CD4-positive, alpha-beta T cell treated with Interleukin-4 for 1 hour (primary cell): ENCODE data around the gene MAP2K6.

Source experiments
- DNase-seq, 2 donors: peaks; one replicate each; pipeline ENCODE4 v3.0.0-alpha.2; 2020 to 2022

MAP2K6 gene

DNA sequence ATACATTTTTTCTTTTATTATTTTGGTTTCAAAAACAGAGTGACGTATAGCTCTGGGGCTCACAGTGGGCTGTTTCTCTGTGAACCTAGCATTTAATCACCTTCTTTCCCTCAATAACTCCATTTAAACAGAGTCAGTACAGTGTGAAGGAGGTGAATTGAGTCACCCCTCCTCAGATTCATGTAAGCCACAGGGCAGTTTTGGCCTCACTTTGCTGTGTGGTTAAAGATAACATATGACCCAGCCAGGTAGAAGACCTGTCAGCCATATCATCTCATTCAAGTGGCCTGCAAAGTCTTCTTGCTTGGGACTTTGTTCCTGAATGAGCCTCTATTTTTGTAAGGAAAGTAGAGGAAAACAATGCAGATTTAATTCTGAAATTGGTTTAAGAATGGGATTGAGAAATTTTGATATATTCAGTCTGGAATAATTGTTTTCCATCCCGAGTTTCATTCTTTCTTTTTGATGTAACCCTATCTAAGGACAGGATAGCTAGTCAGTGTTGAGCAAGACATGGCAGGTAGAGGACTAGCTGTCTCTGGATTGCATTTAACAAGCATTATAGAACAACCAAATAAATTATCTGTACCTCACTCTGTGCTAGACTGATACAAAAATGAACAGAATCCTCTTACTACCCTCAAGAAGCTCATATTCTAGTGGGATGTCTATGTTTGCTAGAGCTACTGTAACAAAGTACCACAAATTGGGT lies 13.1 kb downstream of the MAP2K6 start:
- DNase-seq, result no peak

GRCh38 chr17:69428252-69428980 lies 13.9 kb downstream of the MAP2K6 start:
- peak in 1 of 2 donors; percentile 38 for DNase-seq

- no peak for DNase-seq
These were observed 16.0 kb downstream of the MAP2K6 start for GRCh38 chr17:69430488-69430887.

- no peak for DNase-seq
These were observed 17.3 kb downstream of the MAP2K6 start for GRCh38 chr17:69431835-69432234.

DNA sequence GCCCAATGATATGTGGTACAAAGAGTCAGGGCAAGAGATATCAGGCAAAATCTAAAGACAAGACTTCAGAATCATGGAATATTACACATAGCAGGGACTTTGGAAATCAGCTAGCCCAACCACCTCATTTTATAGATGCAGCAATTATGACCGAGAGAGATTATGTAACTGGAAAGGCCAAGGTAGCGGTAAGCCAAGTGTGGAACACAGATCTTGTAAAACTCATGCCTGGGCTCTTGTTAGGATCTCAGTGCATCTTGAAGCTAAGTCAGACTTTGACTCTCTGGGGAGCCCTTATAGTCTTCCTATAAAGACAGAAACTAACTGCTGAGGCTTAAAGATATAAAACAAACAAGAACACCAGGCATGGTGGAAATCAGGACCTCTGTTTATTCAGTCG lies 18.6 kb downstream of the MAP2K6 start:
- no peak for DNase-seq

DNA sequence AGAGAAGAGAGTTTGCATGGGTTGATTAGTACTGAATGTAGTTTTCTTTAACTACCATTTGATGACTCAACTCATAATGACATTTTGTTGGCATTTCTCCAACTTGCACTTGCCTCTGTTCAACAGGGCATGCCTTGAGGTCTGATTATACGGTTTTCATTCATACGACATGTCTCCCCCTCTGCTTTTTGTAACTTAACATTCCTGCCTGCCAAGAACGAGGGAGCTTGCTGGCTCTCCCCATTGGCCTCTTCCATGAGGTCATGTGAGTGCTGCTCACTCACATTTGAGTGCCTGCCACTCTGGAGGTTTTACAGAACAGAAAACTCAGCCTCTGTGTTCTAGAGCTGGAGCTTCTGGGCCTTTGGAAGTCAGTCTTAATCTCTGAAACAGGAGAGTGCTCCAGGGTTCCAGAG lies 19.7 kb downstream of the MAP2K6 start:
- no peak for DNase-seq

DNA sequence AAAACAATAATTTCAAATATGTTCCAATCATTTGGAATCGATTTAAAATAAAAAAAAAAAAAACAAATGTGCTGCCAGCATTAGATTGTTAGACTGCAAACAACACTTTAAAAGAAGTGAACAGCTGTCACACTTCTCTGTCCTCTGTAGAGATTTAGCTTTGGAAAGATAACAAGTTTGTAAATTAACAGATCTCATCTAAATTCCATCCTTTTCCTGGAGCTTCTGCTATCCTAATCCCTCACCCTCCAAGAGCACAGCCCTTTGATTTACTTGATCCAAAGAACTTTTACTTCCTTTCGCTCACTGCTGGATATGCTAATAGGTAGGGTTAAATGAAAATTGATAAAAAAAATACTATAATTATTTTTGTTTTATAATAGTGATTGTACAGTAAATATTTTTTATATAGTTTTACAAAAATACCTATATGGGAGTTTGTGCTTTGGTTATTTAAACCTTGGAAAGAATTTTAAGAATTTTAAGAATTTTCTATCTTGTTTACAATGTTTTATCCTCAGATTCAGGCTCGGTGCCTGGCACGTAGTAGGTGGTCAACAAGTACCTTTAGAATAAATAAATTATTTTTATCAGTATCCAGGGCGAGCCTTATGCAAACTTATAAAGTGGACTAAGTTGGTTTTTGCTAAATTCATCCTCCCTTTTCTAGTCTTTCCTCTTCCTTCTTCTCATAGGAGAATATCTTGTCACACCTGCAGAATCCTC lies 21.6 kb downstream of the MAP2K6 start:
- DNase-seq, result no peak

GRCh38 chr17:69437475-69437874 lies 23.0 kb downstream of the MAP2K6 start:
- DNase-seq, result no peak

DNA sequence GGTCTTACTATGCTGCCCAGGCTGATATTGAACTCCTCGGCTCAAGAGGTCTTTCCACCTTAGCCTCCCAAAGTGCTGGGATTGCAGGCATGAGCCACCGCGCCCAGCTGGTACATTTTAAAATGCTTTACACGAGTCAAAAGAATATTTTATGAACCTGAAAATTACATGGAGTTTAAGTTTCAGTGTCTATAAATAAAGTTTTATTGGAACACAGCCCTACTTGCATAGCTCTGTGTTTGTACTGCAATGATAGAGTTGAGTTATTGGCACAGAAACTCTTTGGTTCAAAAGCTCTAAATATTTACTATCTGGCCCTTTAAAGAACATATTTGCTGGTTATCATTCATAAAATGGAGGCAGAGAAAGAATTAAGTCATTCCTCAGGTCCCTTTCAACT lies 24.3 kb downstream of the MAP2K6 start:
- DNase-seq, result no peak

GRCh38 chr17:69441179-69441578 lies 26.7 kb downstream of the MAP2K6 start:
- DNase-seq, result no peak

- no peak for DNase-seq
These were observed 28.6 kb downstream of the MAP2K6 start for GRCh38 chr17:69443138-69443537.

- DNase-seq, result no peak
These were observed 29.5 kb downstream of the MAP2K6 start for GRCh38 chr17:69444023-69444422.

DNA sequence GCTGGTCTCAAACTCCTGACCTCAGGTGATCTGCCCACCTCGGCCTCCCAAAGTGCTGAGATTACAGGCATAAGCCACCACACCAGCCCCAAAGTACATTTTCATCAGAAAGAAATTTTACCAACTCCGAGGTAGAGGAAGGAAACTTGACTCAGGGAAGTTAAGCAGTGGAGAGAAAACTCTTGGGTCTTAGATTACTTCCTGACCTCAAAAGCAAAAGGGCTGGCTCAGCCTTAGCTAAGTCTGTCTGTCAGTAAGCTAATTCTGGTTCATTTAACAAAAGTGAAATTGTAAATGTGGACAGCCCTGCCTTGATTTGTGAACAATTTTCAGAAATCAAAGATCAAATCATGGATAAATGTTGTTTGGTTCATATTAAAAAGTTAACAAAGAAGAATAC lies 30.6 kb downstream of the MAP2K6 start:
- no peak for DNase-seq

DNA sequence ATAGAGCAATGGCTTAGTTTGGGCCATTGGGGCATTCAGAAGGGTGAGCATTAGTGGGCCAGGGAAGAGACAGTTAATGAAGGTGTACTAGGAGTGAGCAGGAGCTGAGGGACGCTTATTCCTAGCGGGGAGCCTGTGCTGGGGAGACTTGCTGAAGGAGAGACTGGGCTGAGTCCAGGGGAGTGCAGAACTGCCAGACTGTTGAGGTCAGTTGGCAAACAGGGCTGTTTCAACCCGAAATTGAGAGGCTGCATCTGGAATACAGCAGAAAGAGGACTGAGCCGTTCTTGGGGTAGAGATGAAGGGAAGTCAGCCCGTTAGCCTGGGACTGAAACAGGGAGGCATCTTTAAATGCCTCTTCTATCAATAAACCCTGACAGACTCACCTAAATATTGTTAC lies 33.2 kb downstream of the MAP2K6 start:
- DNase-seq, result no peak

DNA sequence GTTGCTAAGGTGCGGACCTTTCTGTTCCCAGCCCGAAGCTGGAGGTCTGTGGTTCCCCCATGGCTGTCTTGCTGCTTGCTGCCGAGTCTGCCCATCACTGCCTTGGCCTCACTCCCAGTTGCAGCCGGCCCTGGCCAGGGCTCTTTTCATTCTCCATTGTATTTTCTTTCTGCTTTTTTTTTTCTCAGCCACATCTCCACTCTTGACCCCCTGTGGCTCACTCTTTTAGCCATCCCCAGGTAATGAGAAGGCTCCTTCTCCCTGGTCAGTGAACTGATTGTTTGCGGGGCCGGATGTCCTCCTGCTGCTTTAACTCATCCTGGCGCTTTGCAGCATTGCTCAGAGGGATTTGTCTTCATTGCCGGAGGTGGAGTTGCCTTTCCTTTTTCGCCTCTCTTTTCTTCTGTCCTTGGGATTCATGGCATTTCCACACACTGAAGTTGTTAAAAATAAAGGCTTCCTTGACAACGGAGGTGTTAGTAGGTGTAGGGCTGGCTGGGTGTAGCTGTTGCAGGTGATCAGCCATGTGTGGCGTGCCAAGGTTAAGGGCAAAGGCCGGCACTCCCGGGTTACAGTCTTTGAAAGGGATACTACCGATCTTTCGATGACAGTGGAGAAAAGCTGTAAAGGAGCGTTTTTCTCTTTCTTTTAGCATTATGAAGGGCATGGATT lies 34.1 kb downstream of the MAP2K6 start:
- DNase-seq, result no peak

GRCh38 chr17:69450131-69450530 lies 35.6 kb downstream of the MAP2K6 start:
- no peak for DNase-seq

DNA sequence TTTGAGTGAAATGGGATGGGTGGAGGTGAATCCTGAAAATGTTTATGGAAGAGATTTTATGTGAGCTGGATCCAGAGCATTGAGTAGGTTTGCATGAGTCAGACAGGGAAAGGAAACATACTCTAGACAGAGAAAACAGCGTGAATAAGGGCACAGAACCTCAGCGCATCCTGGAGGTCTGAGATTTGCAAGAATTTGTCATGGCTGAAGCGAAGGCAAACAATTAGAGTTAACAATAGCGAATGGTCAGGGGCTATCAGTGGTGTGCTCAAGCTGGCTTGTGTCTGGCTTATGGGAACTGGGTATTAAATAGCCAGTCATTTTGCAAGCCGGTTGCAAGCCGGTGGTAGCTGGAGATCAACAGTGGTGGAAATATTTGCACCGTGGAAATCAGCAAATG lies 36.4 kb downstream of the MAP2K6 start:
- no peak for DNase-seq

GRCh38 chr17:69451416-69452394 lies 37.2 kb downstream of the MAP2K6 start:
- no peak for DNase-seq

GRCh38 chr17:69452664-69453260 lies 38.3 kb downstream of the MAP2K6 start:
- no peak for DNase-seq

DNA sequence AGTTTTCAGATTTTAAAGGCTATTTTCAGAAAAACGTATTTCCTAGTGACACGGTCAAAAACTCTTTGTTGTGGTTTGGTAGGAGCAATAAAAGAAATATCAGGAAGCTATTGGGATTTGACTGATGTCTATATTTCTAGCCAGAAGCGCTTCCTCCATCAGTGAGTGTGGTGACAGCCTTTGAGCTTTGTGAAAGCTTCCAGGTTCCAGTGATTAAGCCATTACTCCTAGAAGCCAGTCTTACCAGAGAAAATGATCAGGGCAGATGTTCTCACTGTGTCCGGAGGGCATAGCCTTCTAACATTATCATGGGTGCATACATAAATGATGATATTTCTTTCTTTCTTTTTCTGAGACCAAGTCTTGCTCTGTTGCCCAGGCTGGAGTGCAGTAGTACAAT lies 39.6 kb downstream of the MAP2K6 start:
- DNase-seq, result no peak

- no peak for DNase-seq
These were observed 40.5 kb downstream of the MAP2K6 start for GRCh38 chr17:69455040-69455439.

- no peak for DNase-seq
These were observed 43.1 kb downstream of the MAP2K6 start for GRCh38 chr17:69457603-69458002.
